Measurements from ENCODE around the gene CXCL10. TPM values are rescaled to one million over a fixed set of nuclear protein-coding genes. Genes with fewer than 3 reads are reported as not detected.
"Not testable (repeated sequence)": the region's sequence is repeated elsewhere in the genome, so short reads cannot be mapped to it uniquely, and the experiment has no call there.

Gene CXCL10
- 0.40 and 4.1 TPM in 2 replicates for total RNA-seq (2014; rRNA removed; shearing (Covaris generic); ENCODE audit: low replicate concordance)

- no peak within 1 kb of the TSS for H3K4me3 ChIP-seq
- H3K9me3 ChIP-seq, result no peaks in the 10 kb centered on the region
- DNase-seq, result no peak
- no peaks in the 10 kb centered on the region for H3K27me3 ChIP-seq
- H3K36me3 ChIP-seq, result no peaks in the 10 kb centered on the region
These were observed at the start of gene CXCL10 for GRCh38 chr4:76023389-76023788. CXCL10 (minus strand) TSS chr4:76023497; CDS start chr4:76023431, 66 bp downstream.

GRCh38 chr4:76072760-76073159 lies 49.5 kb upstream of the CXCL10 start:
- Histone ChIP-seq H3K4me3 (no peak overlapping the region), H3K9me3 (no peaks in the 10 kb centered on the region), H3K36me3 (no peaks in the 10 kb centered on the region), H3K27me3 (no peaks in the 10 kb centered on the region)
- DNase-seq, result no peak

DNA sequence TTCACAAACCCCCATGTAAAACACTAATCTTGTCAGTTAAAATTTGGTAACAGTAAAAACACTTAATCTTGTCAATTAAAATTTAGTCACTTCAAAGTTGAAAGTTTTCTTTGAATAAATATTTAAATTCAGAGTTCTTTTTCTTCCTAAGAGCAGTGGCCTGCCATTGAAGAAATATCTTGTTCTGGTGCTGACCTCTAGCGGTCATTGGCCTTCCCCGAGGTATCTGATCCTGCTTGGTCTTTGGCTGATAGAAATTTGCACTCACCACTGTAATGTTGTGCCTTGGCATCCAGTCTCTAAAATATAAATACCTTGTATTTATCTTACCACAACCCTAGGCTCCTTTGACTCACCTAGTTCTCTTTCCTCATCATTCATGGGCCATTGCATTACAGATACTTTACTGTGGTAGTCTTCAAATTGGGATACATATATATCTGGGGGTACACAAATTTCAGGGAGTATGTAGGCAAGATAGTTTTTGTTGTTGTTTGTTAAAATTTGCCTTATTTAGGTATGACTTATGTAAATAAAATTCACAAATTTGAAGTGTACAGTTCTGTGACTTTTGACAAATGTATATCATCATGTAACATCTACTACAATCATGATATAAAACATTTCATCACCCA lies 44.5 kb upstream of the CXCL10 start:
- DNase-seq, result peak; percentile 21
- Histone ChIP-seq H3K27me3 (no peaks in the 10 kb centered on the region), H3K36me3 (no peaks in the 10 kb centered on the region), H3K4me3 (no peak overlapping the region), H3K9me3 (no peaks in the 10 kb centered on the region)

GRCh38 chr4:76066546-76066945 lies 43.2 kb upstream of the CXCL10 start:
- Histone ChIP-seq H3K27me3 (no peaks in the 10 kb centered on the region), H3K9me3 (no peaks in the 10 kb centered on the region), H3K36me3 (no peaks in the 10 kb centered on the region), H3K4me3 (no peak overlapping the region)
- no peak for DNase-seq

DNA sequence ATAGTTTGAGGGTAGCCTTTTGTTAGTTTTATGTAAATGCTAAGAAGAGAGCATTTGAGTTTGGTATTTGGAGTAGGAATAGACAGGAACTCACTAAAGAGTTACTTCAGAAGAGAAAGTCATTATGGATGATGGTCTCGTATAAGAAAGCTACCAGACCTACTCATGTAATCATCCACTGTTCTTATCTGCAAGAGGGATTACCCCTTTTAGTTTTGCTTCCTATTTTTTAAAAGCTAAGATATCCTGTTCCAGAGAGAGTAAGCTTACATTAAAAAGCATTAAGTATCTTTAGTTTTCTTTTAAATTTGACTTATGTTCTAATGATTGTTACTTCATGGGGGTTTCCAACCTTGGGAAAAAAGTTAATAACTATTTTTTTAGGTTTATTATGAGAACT lies 38.7 kb upstream of the CXCL10 start:
- Histone ChIP-seq H3K27me3 (no peaks in the 10 kb centered on the region; the same call in 1 of the 2 replicates), H3K9me3 (no peaks in the 10 kb centered on the region), H3K4me3 (no peak overlapping the region), H3K36me3 (no peaks in the 10 kb centered on the region)
- no peak for DNase-seq

GRCh38 chr4:76061421-76061820 lies 38.1 kb upstream of the CXCL10 start:
- Histone ChIP-seq H3K4me3 (no peak overlapping the region), H3K36me3 (no peaks in the 10 kb centered on the region), H3K9me3 (no peaks in the 10 kb centered on the region), H3K27me3 (no peaks in the 10 kb centered on the region; the same call in 1 of the 2 replicates)
- no peak for DNase-seq

GRCh38 chr4:76060506-76060905 lies 37.2 kb upstream of the CXCL10 start:
- Histone ChIP-seq H3K4me3 (no peak overlapping the region), H3K27me3 (no peaks in the 10 kb centered on the region; the same call in 1 of the 2 replicates), H3K36me3 (no peaks in the 10 kb centered on the region), H3K9me3 (no peaks in the 10 kb centered on the region)
- no peak for DNase-seq

DNA sequence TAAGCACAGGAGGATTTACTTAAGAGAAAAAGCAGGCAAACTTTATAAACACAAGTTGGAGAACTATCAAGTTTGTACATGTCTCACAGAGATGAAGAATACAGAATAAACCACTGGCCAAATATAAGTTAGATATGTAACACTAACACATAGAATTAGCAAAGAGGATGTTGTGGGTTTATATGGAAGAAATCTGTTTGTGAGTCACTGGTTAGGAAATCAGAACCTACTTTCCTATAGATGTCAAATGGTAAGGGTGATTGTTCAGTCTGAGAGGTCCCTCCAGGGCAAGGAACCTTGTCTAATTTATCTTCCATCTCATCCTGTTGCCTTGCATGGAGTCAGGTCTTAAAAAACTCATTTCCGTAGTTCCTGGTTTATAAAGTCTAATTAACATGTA lies 36.5 kb upstream of the CXCL10 start:
- no peak for DNase-seq
- Histone ChIP-seq H3K4me3 (no peak overlapping the region), H3K9me3 (no peaks in the 10 kb centered on the region), H3K27me3 (no peaks in the 10 kb centered on the region; the same call in 1 of the 2 replicates), H3K36me3 (no peaks in the 10 kb centered on the region)

- no peaks in the 10 kb centered on the region; the same call in 1 of the 2 replicates for H3K27me3 ChIP-seq
- no peak for DNase-seq
- H3K4me3 ChIP-seq, result no peak overlapping the region
- no peaks in the 10 kb centered on the region for H3K36me3 ChIP-seq
- no peaks in the 10 kb centered on the region for H3K9me3 ChIP-seq
These were observed 35.7 kb upstream of the CXCL10 start for GRCh38 chr4:76058888-76059426.

DNA sequence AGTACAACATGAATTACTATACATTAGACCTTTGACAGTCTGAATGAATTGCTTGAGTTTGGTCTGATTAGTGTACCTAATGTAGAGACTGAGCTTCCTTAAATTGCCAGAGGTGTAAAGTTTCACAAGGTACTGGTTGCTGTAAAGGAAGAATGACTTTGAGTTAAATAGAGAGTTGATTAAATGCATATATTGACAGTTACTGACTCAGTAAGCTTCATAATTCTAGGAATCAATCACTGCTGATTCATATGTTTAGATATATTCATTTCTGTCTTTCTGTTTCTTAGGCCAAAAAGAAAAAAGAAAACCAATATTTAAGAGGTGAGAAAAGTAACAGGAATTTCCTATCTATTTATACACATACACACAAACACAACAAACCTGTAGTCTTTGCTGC lies 35.0 kb upstream of the CXCL10 start:
- Histone ChIP-seq H3K27me3 (no peaks in the 10 kb centered on the region; the same call in 1 of the 2 replicates), H3K36me3 (no peaks in the 10 kb centered on the region), H3K4me3 (no peak overlapping the region), H3K9me3 (no peaks in the 10 kb centered on the region)
- DNase-seq, result no peak

GRCh38 chr4:76055421-76055820 lies 32.1 kb upstream of the CXCL10 start:
- no peaks in the 10 kb centered on the region for H3K36me3 ChIP-seq
- no peaks in the 10 kb centered on the region for H3K9me3 ChIP-seq
- no peak for DNase-seq
- H3K4me3 ChIP-seq, result no peak overlapping the region
- no peaks in the 10 kb centered on the region; the same call in 1 of the 2 replicates for H3K27me3 ChIP-seq

- Histone ChIP-seq H3K27me3 (no peaks in the 10 kb centered on the region; the same call in 1 of the 2 replicates), H3K9me3 (no peaks in the 10 kb centered on the region), H3K36me3 (no peaks in the 10 kb centered on the region), H3K4me3 (no peak overlapping the region)
- DNase-seq, result no peak
These were observed 31.7 kb upstream of the CXCL10 start for GRCh38 chr4:76055016-76055415.

DNA sequence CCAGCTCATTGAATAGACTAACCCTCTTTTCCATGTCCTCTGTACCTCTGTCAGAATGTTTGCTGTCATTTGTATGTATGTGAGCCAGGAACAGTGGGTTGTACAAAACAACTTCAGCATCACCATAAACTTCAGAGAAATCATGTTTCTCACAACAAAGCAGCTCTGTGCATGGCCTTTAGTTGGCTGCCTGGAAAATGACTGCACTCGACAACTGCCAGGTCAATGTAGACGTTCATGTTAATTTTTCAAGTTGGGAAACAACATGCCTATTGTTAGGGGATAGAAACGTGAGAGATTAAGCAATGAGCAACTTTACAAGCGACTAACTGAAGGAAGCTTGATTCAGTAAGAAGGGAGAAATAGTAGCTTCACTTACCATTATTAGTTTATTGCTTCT lies 30.4 kb upstream of the CXCL10 start:
- no peaks in the 10 kb centered on the region for H3K36me3 ChIP-seq
- DNase-seq, result no peak
- no peaks in the 10 kb centered on the region for H3K9me3 ChIP-seq
- H3K27me3 ChIP-seq, result no peaks in the 10 kb centered on the region; the same call in 1 of the 2 replicates
- H3K4me3 ChIP-seq, result no peak overlapping the region

- H3K36me3 ChIP-seq, H3K9me3 ChIP-seq, H3K27me3 ChIP-seq, DNase-seq, H3K4me3 ChIP-seq: not testable (repeated sequence)
These were observed 27.3 kb upstream of the CXCL10 start for GRCh38 chr4:76050560-76051050.

- not testable (repeated sequence) for DNase-seq, H3K4me3 ChIP-seq, H3K27me3 ChIP-seq, H3K9me3 ChIP-seq, H3K36me3 ChIP-seq
These were observed 26.6 kb upstream of the CXCL10 start for GRCh38 chr4:76049860-76050416.

DNA sequence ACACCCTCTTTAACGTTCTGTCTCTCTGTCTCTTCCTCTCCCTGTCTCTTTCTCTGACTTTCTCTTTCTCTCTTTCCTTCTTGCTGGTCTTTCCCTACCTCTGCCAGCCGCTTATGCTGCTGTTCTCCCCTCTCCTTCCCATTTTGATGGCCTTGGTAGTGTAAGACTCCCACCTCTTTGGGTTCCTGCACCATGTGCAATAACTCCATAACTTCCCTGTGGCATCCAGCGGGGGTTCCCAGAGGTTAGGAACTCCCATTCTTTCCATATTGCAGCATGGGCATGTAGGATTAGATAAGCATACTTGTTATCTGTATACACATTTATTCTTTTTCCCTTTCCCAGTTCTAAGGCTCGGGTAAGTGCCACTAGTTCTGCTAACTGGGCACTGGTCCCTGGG lies 21.4 kb upstream of the CXCL10 start:
- H3K4me3 ChIP-seq, DNase-seq, H3K9me3 ChIP-seq: not testable (repeated sequence)

GRCh38 chr4:76043306-76043705 lies 20.0 kb upstream of the CXCL10 start:
- not testable (repeated sequence) for H3K27me3 ChIP-seq, H3K36me3 ChIP-seq, H3K9me3 ChIP-seq, H3K4me3 ChIP-seq, DNase-seq

More for the DNA sequence above, 21.4 kb upstream of the CXCL10 start:
- H3K27me3 ChIP-seq, H3K36me3 ChIP-seq: not testable (repeated sequence)

Measured in MG63 (cell line).